ENCODE results near the gene MRPS6.

Gene MRPS6

GRCh38 chr21:34129901-34130715 lies 56.7 kb downstream of the MRPS6 start:
- no peak for DNase-seq (ENCODE audit: low read depth)
- no peak for TF ChIP-seq CTCF (IDR thresholded peaks at IDR 0.05; ENCODE audit: insufficient read depth, low read depth, low read length, missing control alignments)
- no peak overlapping the region for H3K4me3 ChIP-seq (ENCODE audit: low read length)

- H3K4me3 ChIP-seq (ENCODE audit: low read length): no peak overlapping the region
- no peak for TF ChIP-seq CTCF (IDR thresholded peaks at IDR 0.05; ENCODE audit: insufficient read depth, low read depth, low read length, missing control alignments)
- no peak for DNase-seq (ENCODE audit: low read depth)
These were observed 57.3 kb downstream of the MRPS6 start for GRCh38 chr21:34130716-34130985.

- TF ChIP-seq CTCF (IDR thresholded peaks at IDR 0.05; ENCODE audit: insufficient read depth, low read depth, low read length, missing control alignments): no peak
- no peak for DNase-seq (ENCODE audit: low read depth)
- H3K4me3 ChIP-seq (ENCODE audit: low read length): no peak overlapping the region
These were observed 58.2 kb downstream of the MRPS6 start for GRCh38 chr21:34131586-34131985.

- no peak overlapping the region for H3K4me3 ChIP-seq (ENCODE audit: low read length)
- TF ChIP-seq CTCF (IDR thresholded peaks at IDR 0.05; ENCODE audit: insufficient read depth, low read depth, low read length, missing control alignments): no peak
- DNase-seq (ENCODE audit: low read depth): no peak
These were observed 58.8 kb downstream of the MRPS6 start for GRCh38 chr21:34132202-34132601.

- H3K4me3 ChIP-seq (ENCODE audit: low read length): no peak overlapping the region
- TF ChIP-seq CTCF (IDR thresholded peaks at IDR 0.05; ENCODE audit: insufficient read depth, low read depth, low read length, missing control alignments): no peak
- no peak for DNase-seq (ENCODE audit: low read depth)
These were observed 59.5 kb downstream of the MRPS6 start for GRCh38 chr21:34132926-34133325.

- no peak for TF ChIP-seq CTCF (IDR thresholded peaks at IDR 0.05; ENCODE audit: insufficient read depth, low read depth, low read length, missing control alignments)
- no peak for DNase-seq (ENCODE audit: low read depth)
- no peak overlapping the region for H3K4me3 ChIP-seq (ENCODE audit: low read length)
These were observed 60.0 kb downstream of the MRPS6 start for GRCh38 chr21:34133392-34133791.

GRCh38 chr21:34133802-34134201 lies 60.4 kb downstream of the MRPS6 start:
- no peak for DNase-seq (ENCODE audit: low read depth)
- H3K4me3 ChIP-seq (ENCODE audit: low read length): no peak overlapping the region
- TF ChIP-seq CTCF (IDR thresholded peaks at IDR 0.05; ENCODE audit: insufficient read depth, low read depth, low read length, missing control alignments): peak; percentile 26
